ENCODE measurements around the gene RORC. TPM values are rescaled to one million over a fixed set of nuclear protein-coding genes. Genes with fewer than 3 reads are reported as not detected.

Gene RORC
- total RNA-seq, 1 experiment from 2014 or later: 0.19 TPM

- CTCF ChIA-PET: interaction anchor here (0.6 to 0.8 kb wide), 2 partner anchors 26 to 73 kb away, joined by 3 to 6 read pairs; no protein-coding TSS in a partner anchor
- Mint-ChIP-seq H3K27ac (ENCODE audit: unreplicated experiment) (peak overlapping the region; percentile 97), H3K4me1 (ENCODE audit: low read depth, unreplicated experiment) (peaks cover 33% of the 10 kb centered on the region), H3K9me3 (ENCODE audit: low read depth, unreplicated experiment) (no peaks in the 10 kb centered on the region), H3K36me3 (ENCODE audit: insufficient read depth, unreplicated experiment) (peaks cover 49% of the 10 kb centered on the region), H3K4me3 (ENCODE audit: low read depth, unreplicated experiment) (peak overlapping the region; percentile 99), H3K27me3 (ENCODE audit: unreplicated experiment) (no peaks in the 10 kb centered on the region)
- TF ChIP-seq, protein P1, sequence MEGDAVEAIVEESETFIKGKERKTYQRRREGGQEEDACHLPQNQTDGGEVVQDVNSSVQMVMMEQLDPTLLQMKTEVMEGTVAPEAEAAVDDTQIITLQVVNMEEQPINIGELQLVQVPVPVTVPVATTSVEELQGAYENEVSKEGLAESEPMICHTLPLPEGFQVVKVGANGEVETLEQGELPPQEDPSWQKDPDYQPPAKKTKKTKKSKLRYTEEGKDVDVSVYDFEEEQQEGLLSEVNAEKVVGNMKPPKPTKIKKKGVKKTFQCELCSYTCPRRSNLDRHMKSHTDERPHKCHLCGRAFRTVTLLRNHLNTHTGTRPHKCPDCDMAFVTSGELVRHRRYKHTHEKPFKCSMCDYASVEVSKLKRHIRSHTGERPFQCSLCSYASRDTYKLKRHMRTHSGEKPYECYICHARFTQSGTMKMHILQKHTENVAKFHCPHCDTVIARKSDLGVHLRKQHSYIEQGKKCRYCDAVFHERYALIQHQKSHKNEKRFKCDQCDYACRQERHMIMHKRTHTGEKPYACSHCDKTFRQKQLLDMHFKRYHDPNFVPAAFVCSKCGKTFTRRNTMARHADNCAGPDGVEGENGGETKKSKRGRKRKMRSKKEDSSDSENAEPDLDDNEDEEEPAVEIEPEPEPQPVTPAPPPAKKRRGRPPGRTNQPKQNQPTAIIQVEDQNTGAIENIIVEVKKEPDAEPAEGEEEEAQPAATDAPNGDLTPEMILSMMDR (IDR thresholded peaks at IDR 0.05; ENCODE audit: unreplicated experiment): no peak
- intact Hi-C loops (cut with micrococcal nuclease; ENCODE audit: unreplicated experiment): no loop called here
- no peak for DNase-seq
- BruUV-seq (replicated peaks): no TSS peak
Measured at GRCh38 chr1:151763990-151764389, 67.6 kb downstream of the RORC start.

- CTCF ChIA-PET: interaction anchor here (0.6 to 1.4 kb wide), 7 partner anchors 21 to 434 kb away, joined by 3 to 6 read pairs (median 3); no protein-coding TSS in a partner anchor
- BruUV-seq (replicated peaks): TSS peak; percentile 97
- peak; percentile 93 for DNase-seq
- Mint-ChIP-seq H3K4me1 (ENCODE audit: low read depth, unreplicated experiment) (peaks cover 26% of the 10 kb centered on the region), H3K27ac (ENCODE audit: unreplicated experiment) (peak within 1 kb of the TSS; percentile 97), H3K36me3 (ENCODE audit: insufficient read depth, unreplicated experiment) (peaks cover 44% of the 10 kb centered on the region), H3K9me3 (ENCODE audit: low read depth, unreplicated experiment) (no peaks in the 10 kb centered on the region), H3K27me3 (ENCODE audit: unreplicated experiment) (no peaks in the 10 kb centered on the region), H3K4me3 (ENCODE audit: low read depth, unreplicated experiment) (peak within 1 kb of the TSS; percentile 99)
- intact Hi-C loops (cut with micrococcal nuclease; ENCODE audit: unreplicated experiment): no loop called here
- TF ChIP-seq, protein P1 (IDR thresholded peaks at IDR 0.05; ENCODE audit: unreplicated experiment): no peak
Measured at GRCh38 chr1:151762941-151763921, 68.4 kb downstream of the RORC start, which contains the start of gene MRPL9. TSS of gene MRPL9 (minus strand) at chr1:151763496. CDS start at chr1:151763479, 17 bp downstream.

- Mint-ChIP-seq H3K9me3 (ENCODE audit: low read depth, unreplicated experiment) (no peaks in the 10 kb centered on the region), H3K4me3 (ENCODE audit: low read depth, unreplicated experiment) (no peak overlapping the region), H3K4me1 (ENCODE audit: low read depth, unreplicated experiment) (peaks cover 23% of the 10 kb centered on the region), H3K27ac (ENCODE audit: unreplicated experiment) (no peak overlapping the region), H3K27me3 (ENCODE audit: unreplicated experiment) (no peaks in the 10 kb centered on the region), H3K36me3 (ENCODE audit: insufficient read depth, unreplicated experiment) (peaks cover 43% of the 10 kb centered on the region)
- BruUV-seq (replicated peaks): no TSS peak
- intact Hi-C loops (cut with micrococcal nuclease; ENCODE audit: unreplicated experiment): no loop called here
- TF ChIP-seq, protein P1 (IDR thresholded peaks at IDR 0.05; ENCODE audit: unreplicated experiment): no peak
- no peak for DNase-seq
- CTCF ChIA-PET: interaction anchor here (0.6 to 1.3 kb wide), 2 partner anchors 13 to 530 kb away, joined by 4 to 5 read pairs; no protein-coding TSS in a partner anchor
Measured at GRCh38 chr1:151760597-151761385, 70.8 kb downstream of the RORC start.

DNA sequence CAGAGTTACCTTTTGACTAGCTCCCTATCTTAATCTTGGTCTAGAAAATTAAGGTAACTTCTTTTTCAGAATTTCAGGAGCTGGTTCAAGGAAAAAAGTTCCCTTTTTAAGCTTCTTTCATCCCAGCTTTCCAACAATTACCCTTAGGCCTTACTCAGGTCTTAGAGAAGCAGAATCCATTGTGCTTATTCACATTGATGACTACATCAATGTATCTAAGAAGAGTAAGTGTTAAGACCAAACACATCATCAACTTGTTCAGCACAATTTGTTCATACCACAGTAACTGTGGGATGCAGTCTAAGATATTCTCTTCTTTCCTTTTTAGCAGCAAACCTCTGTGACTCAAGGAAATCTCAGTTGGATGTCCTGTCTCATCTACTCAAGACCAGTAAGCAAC, 72.4 kb downstream of the RORC start:
- CTCF ChIA-PET: interaction anchor here (0.6 to 0.7 kb wide), 4 partner anchors 29 to 342 kb away, joined by 3 to 6 read pairs (median 4); no protein-coding TSS in a partner anchor
- Mint-ChIP-seq H3K27ac (ENCODE audit: unreplicated experiment) (no peak overlapping the region), H3K4me1 (ENCODE audit: low read depth, unreplicated experiment) (peaks cover 14% of the 10 kb centered on the region), H3K27me3 (ENCODE audit: unreplicated experiment) (no peaks in the 10 kb centered on the region), H3K9me3 (ENCODE audit: low read depth, unreplicated experiment) (no peaks in the 10 kb centered on the region), H3K36me3 (ENCODE audit: insufficient read depth, unreplicated experiment) (peaks cover 41% of the 10 kb centered on the region), H3K4me3 (ENCODE audit: low read depth, unreplicated experiment) (no peak overlapping the region)
- DNase-seq: no peak
- TF ChIP-seq, protein P1 (IDR thresholded peaks at IDR 0.05; ENCODE audit: unreplicated experiment): no peak
- no TSS peak for BruUV-seq (replicated peaks)
- intact Hi-C loops (cut with micrococcal nuclease; ENCODE audit: unreplicated experiment): no loop called here
